Mammary epithelial cell (primary cell): Measurements from ENCODE around the gene TTC28.

Source experiments
- EZH2 ChIP-seq: IDR thresholded peaks from 2 replicates; pipeline ENCODE4 v1.6.1; 2012; ENCODE audit warnings: low read length, inconsistent platforms, borderline replicate concordance
- TF ChIP-seq, protein P1 (sequence below), 2 donors: IDR thresholded peaks in 1 of 2; conservative IDR thresholded peaks in 1 of 2; 2 replicates each; pipeline ENCODE4 v1.5.1; 2011 to 2012; ENCODE audit warnings: inconsistent platforms in 2 of 2, low read length in 2 of 2, mild to moderate bottlenecking in 2 of 2, control low read depth in 1 of 2, low read depth in 1 of 2; ENCODE audit not compliant: insufficient read depth in 1 of 2; ENCODE audit errors: extremely low read depth in 1 of 2

DNA sequence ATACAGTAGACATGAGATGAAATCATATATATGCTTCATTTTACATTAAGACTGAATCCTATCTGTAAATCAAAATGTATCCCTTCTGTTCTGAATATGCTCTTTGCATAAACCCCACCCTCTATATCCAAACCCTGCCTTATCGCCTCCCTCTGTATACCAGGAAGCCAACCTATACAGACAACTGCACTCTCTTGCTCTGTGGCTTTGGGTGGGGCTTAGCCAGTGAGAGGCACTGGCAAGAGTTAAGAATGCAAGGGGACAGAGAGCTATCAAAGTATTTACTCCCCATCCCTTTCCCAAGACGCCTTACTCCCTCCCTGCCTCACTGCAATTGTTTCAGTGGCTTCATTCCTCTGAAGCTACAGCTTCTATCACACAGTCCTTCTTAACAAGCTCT is 309.8 kb downstream of the TTC28 start:
- TF ChIP-seq, protein P1, sequence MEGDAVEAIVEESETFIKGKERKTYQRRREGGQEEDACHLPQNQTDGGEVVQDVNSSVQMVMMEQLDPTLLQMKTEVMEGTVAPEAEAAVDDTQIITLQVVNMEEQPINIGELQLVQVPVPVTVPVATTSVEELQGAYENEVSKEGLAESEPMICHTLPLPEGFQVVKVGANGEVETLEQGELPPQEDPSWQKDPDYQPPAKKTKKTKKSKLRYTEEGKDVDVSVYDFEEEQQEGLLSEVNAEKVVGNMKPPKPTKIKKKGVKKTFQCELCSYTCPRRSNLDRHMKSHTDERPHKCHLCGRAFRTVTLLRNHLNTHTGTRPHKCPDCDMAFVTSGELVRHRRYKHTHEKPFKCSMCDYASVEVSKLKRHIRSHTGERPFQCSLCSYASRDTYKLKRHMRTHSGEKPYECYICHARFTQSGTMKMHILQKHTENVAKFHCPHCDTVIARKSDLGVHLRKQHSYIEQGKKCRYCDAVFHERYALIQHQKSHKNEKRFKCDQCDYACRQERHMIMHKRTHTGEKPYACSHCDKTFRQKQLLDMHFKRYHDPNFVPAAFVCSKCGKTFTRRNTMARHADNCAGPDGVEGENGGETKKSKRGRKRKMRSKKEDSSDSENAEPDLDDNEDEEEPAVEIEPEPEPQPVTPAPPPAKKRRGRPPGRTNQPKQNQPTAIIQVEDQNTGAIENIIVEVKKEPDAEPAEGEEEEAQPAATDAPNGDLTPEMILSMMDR (conservative IDR thresholded peaks at IDR 0.05 in 1 of 2, IDR thresholded peaks at IDR 0.05 in 1 of 2; ENCODE audit: extremely low read depth in 1 of 2, insufficient read depth in 1 of 2, low read depth in 1 of 2, low read length in 2 of 2), result no peak
- no peak for TF ChIP-seq EZH2
